NCI-H1694 treated with DMSO at 0.1 percent for 48 hours (cell line): ENCODE measurements around the gene SZT2.

Source experiments
- DNase-seq: peaks from one replicate; lab custom pipeline; 2025; lab: John Stamatoyannopoulos, UW

SZT2 gene

DNA sequence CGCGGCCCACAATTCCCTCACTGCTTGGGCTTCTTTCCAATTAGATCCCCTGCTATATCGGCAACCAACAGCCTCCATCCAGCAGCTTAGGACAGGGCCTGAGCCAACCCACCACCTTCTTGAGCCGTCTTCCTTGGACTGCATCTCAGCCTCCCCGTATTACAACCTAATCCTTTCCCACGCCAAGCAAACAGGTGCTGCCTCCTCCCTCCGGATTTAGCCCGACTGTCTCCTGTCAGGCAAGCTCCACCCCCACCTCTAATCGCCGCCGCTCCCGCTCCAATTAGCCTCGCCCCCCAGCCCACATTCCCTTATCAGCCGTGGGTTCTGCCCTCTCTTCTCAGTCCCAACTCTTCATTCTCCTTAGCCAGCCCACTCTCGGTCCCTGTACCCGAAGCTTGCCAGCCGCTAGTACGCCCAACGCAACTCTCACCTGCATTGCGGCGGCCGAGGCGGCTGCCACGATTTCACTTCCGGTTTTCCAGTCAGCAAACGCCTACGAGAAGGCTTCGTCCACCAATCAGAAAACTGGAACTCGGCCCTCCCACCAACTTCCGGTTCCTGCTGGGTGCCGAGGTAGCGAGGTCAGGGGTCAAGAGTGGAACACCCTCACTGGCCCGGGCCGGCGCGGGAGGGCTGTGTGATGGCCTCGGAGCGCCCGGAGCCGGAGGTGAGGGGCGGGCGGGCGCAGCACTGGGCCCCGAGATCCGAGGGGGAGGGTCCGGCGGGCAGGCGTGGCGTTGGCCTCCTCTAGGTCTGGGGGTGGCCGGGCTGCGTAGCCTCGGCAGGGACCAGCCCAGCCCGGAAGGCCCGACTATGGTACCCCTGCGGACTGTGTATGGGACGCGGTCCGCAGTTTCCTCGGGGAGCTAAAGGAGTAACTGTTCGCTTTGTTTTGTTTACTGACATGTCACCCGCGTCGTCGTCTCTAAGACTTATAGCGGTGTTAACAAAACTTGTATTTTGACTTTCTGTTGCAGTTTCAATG lies at the start of gene SZT2, which contains the start of gene MED8:
Gene SZT2 (plus strand): TSS at position 574 of the 988 bp plus-strand sequence. CDS start 70 bp downstream, at position 644.
Gene MED8 (minus strand): TSS at position 475 of the 988 bp plus-strand sequence. CDS start 36 bp downstream, at position 439.
- peak; percentile 87 for DNase-seq

- DNase-seq, result no peak
Observed at GRCh38 chr1:43340559-43340958, 49.1 kb upstream of the SZT2 start.

- DNase-seq, result no peak
Observed at GRCh38 chr1:43344267-43344850, 45.3 kb upstream of the SZT2 start.

DNA sequence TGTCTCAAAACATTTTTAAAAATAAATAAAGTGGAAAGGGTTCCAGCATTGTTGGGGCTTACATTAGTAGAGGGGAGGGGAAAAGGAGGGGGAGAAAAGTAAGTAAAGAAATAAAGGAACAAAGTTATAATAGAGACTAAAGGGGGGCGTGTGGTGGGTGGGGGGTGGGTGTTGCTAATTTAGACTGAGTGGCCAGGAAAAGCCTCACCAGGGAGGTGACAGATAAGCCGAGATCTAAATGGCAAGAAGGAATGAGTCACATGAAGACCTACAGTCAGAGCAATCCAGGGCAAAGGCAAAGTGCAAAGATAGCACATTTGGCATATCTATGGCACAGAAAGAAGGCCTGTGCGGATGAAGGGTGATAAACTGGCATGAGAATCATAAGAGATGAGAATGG lies 44.6 kb upstream of the SZT2 start:
- DNase-seq, result no peak

DNA sequence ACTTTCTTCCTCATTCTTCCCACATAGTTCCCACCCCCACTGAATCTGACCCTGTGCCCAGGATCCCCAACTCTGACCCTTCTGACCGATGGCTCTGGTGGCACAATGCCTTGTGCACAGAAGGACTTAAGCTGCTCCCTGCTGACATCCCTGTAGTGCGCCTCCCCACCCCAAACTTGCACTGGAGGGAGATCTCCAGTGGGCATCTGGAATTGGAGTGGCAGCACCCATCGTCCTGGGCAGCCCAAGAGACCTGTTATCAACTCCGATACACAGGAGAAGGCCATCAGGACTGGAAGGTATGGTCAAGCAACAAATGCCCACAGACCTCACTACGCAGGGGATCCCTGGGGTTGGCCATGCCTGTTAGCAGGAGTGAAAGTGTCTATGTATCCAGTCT lies 43.1 kb upstream of the SZT2 start:
- DNase-seq, result no peak

DNA sequence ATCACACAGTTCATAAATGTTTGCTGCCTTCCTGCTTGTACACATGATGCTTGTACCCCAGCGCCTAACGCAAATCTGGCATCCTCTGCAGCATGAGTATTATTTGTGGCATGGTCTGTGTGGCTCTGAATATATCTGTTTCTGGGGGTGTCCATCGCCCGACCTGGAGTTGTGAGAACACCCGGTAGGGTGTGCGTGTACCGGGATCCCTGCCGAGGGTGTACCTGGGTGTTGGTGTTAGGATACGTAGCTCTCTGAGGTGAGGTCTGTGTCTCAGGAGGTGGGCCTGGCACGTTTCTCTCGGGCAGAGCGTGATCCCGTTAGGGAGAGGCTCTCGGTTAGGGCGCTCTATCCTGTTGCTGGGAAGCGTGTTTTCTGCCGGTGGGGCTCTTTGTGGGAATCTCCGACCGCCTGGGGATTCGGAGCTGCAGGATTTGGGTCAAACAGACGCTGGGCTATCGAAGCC lies 41.3 kb upstream of the SZT2 start:
- no peak for DNase-seq

GRCh38 chr1:43348809-43349593 lies 40.7 kb upstream of the SZT2 start:
- no peak for DNase-seq

GRCh38 chr1:43349594-43350306 lies 39.9 kb upstream of the SZT2 start:
- DNase-seq, result no peak

DNA sequence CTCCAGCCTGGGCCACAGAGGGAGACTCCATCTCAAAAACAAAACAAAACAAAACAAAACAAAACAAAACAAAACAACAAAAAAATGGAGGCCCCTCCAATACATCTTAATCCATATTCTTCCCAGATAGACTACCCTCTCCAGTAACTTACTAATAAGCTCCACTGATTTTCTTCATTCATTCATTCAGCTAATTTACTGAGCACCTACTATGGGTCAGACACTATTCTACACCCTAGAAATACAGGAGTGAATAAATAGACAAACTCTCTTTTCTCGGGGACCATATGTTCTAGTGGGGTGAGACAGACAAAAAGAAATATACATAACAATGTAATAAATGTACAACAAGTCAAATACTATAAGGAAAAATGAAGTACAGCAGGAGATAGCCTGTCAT lies 38.7 kb upstream of the SZT2 start:
- DNase-seq, result no peak

GRCh38 chr1:43351421-43352350 lies 38.0 kb upstream of the SZT2 start:
- DNase-seq, result no peak

DNA sequence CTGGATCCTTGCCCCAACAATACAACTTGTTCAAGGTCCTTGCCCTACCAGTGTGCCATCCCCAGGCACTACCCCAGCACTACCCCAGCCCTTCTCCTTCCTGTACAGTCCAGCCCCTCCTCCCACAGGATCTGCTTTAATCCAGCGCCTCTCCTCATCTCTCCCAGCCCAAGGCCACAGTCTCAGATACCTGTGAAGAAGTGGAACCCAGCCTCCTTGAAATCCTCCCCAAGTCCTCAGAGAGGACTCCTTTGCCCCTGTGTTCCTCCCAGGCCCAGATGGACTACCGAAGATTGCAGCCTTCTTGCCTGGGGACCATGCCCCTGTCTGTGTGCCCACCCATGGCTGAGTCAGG lies 37.4 kb upstream of the SZT2 start:
- no peak for DNase-seq

GRCh38 chr1:43352881-43353280 lies 36.8 kb upstream of the SZT2 start:
- no peak for DNase-seq

DNA sequence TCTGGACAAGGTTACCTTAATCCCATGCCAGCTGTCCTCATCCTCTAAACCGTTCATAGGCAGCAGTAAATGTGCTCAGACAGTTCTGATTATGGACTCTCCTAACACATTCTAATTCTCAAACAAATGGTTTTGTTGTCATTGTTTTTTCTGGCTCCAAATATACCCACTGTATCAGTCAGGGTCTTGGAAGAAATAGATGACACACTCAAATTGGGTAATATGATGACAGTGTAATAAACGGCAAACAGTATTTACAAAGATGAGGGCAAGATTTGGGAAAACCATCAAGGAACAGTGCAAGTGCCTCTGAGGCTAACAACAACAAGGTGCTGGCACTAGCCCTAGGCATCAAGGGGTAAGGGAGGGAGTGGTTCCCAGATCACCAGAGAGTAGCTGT lies 35.2 kb upstream of the SZT2 start:
- no peak for DNase-seq

GRCh38 chr1:43354936-43355335 lies 34.8 kb upstream of the SZT2 start:
- DNase-seq, result no peak

DNA sequence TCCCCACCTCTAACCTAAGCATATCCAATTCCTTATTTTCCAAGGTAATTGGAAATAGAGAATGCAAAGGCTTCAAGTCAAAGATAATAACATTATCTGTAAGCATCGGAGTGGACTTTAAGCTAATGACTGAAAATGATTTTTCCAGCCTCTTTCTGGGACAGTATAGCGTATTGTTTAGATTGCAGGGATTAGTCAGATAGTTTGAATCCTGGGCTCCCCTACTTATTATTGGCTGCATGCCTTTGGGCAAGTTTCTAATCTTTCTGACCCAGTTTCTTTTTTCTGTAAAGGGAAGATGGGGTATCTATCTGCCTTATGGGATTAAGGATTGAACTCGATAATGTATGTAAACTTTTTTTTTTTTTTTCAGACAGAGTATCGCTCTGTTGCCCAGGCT lies 32.4 kb upstream of the SZT2 start:
- DNase-seq, result no peak

DNA sequence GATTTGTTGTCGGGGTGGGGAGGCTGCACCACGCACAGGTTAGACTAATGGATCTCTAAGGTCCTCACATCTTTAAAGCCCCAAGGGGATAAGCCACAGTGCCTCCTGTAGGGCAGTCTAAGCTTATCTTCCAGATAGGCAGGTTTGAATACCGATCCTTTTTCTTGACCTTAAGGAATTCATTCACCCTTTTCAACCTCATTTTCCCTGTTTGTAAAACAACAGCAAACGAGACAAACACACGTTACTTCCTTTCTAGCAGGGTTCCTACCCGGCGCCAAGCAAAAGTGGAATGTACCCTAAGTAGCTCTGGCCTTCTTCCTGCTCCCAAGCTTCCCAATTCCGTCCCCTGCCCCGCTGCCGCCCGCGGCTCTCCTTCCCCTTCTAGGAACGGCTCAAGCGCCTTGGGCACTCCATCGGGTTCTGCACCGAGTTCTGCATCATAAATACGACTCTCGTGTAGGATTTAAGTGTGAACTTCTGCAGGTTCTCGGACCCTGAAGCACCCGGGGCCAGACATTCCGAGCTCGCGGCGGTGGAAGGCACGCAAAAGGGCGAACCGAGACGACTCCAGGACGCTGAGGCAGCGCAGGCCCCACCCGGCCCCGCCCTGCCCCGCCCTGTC lies 31.5 kb upstream of the SZT2 start:
- peak; percentile 69 for DNase-seq

DNA sequence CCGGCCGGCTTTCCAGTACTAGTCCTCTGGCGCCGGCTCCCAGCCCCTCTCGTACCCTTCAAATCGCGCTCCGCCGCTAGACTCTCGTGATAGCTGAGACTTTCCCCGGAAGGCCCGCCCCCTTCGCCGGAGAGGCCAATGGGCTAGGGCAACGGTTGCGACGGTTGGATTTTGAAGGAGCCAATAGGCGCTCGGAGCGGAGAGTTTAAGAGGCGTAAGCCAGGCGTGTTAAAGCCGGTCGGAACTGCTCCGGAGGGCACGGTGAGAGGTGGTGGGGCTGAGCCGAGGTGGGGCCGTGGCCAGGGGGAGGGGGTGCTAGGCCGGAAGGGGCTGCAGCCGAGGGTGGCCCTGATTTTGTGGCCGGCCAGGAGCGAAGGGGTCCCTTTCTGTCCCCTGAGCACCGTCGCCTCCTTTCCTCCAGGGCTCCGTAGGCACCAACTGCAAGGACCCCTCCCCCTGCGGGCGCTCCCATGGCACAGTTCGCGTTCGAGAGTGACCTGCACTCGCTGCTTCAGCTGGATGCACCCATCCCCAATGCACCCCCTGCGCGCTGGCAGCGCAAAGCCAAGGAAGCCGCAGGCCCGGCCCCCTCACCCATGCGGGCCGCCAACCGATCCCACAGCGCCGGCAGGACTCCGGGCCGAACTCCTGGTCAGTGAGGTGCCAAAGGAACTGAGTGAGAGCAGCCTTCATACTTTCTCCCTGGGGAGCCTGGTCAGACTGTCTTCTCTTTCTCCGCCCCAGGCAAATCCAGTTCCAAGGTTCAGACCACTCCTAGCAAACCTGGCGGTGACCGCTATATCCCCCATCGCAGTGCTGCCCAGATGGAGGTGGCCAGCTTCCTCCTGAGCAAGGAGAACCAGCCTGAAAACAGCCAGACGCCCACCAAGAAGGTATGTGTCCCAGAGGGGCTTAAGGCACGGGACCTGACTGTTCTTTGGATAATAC lies 30.7 kb upstream of the SZT2 start, which contains the start of gene CDC20:
Gene CDC20 (plus strand): TSS at position 236 of the 948 bp plus-strand sequence. CDS start 235 bp downstream, at position 471.
- DNase-seq, result peak; percentile 97

DNA sequence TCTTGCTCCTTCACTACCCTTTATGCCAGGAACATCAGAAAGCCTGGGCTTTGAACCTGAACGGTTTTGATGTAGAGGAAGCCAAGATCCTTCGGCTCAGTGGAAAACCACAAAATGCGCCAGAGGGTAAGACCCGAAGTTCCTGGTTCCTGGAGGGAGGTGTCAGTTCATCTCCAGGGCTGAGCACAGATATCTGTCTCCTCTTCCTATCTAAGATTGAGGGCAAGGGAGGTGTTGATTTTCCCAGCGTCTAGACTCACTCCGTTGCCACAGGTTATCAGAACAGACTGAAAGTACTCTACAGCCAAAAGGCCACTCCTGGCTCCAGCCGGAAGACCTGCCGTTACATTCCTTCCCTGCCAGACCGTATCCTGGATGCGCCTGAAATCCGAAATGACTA lies 30.0 kb upstream of the SZT2 start:
- DNase-seq, result no peak

GRCh38 chr1:43360616-43361015 lies 29.1 kb upstream of the SZT2 start:
- DNase-seq, result no peak
